Fibroblast of villous mesenchyme (primary cell): ENCODE results near the gene SKI. TPM values are rescaled to one million over a fixed set of nuclear protein-coding genes. Genes with fewer than 3 reads are reported as not detected.
A peak's percentile ranks its signal among the peaks of the same experiment; 100 is the strongest.

Experiments used
- DNase-seq: peaks from one replicate; pipeline ENCODE4 v3.0.0-alpha.2; 2010; ENCODE audit warnings: low read depth
- H3K4me3 ChIP-seq: 2 replicates; pipeline ENCODE4 v1.5.1; 2011; ENCODE audit warnings: low read depth, mild to moderate bottlenecking, low read length
- CTCF ChIP-seq: IDR thresholded peaks from 2 replicates; pipeline ENCODE4 v1.5.1; 2012; ENCODE audit warnings: low read depth, mild to moderate bottlenecking, low read length; ENCODE audit not compliant: insufficient read depth
- total RNA-seq: library from RNA; depleted of rRNA; stranded (reverse); fragments of >200 nt; gene quantifications from 2 replicates; pipeline ENCODE4 v1.2.3, GENCODE V29; 2012

The SKI gene
- total RNA-seq, 1 donor: 26.8 TPM

GRCh38 chr1:2318314-2319278 is 90.5 kb downstream of the SKI start:
- TF ChIP-seq CTCF: no peak
- no peak overlapping the region for H3K4me3 ChIP-seq
- no peak for DNase-seq

GRCh38 chr1:2319291-2319690 is 91.2 kb downstream of the SKI start:
- no peak overlapping the region for H3K4me3 ChIP-seq
- TF ChIP-seq CTCF: no peak
- no peak for DNase-seq

GRCh38 chr1:2320006-2320405 is 91.9 kb downstream of the SKI start:
- no peak for DNase-seq
- no peak for TF ChIP-seq CTCF
- H3K4me3 ChIP-seq: no peak overlapping the region

- DNase-seq: no peak
- H3K4me3 ChIP-seq: no peak overlapping the region
- no peak for TF ChIP-seq CTCF
Measured at GRCh38 chr1:2320760-2321667, 92.9 kb downstream of the SKI start.

- peak; percentile 94 for DNase-seq
- TF ChIP-seq CTCF: peak; percentile 20
- H3K4me3 ChIP-seq: no peak overlapping the region
Measured at GRCh38 chr1:2322065-2322571, 94.0 kb downstream of the SKI start.

GRCh38 chr1:2322581-2323211 is 94.6 kb downstream of the SKI start:
- H3K4me3 ChIP-seq: no peak overlapping the region
- no peak for DNase-seq
- no peak for TF ChIP-seq CTCF
